Measurements from ENCODE around the gene ENOSF1. TPM values are rescaled to one million over a fixed set of nuclear protein-coding genes. Genes with fewer than 3 reads are reported as not detected.
A peak's percentile ranks its signal among the peaks of the same experiment; 100 is the strongest.

Gene ENOSF1
- total and polyA plus RNA-seq, 10 of the 15 experiments (the other 5 are each of a cell fraction or from before 2014, with no cell fraction given): 12.5 to 43.3 (median 29.5) TPM

GRCh38 chr18:650428-650858 lies 62.0 kb downstream of the ENOSF1 start (continued):
- TF ChIP-seq, protein P1, sequence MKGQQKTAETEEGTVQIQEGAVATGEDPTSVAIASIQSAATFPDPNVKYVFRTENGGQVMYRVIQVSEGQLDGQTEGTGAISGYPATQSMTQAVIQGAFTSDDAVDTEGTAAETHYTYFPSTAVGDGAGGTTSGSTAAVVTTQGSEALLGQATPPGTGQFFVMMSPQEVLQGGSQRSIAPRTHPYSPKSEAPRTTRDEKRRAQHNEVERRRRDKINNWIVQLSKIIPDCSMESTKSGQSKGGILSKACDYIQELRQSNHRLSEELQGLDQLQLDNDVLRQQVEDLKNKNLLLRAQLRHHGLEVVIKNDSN (IDR thresholded peaks at IDR 0.05; ENCODE audit: borderline replicate concordance, extremely low read length, insufficient read depth, low read depth, low read length): no peak
- TF ChIP-seq, protein P2, sequence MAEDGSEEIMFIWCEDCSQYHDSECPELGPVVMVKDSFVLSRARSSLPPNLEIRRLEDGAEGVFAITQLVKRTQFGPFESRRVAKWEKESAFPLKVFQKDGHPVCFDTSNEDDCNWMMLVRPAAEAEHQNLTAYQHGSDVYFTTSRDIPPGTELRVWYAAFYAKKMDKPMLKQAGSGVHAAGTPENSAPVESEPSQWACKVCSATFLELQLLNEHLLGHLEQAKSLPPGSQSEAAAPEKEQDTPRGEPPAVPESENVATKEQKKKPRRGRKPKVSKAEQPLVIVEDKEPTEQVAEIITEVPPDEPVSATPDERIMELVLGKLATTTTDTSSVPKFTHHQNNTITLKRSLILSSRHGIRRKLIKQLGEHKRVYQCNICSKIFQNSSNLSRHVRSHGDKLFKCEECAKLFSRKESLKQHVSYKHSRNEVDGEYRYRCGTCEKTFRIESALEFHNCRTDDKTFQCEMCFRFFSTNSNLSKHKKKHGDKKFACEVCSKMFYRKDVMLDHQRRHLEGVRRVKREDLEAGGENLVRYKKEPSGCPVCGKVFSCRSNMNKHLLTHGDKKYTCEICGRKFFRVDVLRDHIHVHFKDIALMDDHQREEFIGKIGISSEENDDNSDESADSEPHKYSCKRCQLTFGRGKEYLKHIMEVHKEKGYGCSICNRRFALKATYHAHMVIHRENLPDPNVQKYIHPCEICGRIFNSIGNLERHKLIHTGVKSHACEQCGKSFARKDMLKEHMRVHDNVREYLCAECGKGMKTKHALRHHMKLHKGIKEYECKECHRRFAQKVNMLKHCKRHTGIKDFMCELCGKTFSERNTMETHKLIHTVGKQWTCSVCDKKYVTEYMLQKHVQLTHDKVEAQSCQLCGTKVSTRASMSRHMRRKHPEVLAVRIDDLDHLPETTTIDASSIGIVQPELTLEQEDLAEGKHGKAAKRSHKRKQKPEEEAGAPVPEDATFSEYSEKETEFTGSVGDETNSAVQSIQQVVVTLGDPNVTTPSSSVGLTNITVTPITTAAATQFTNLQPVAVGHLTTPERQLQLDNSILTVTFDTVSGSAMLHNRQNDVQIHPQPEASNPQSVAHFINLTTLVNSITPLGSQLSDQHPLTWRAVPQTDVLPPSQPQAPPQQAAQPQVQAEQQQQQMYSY (CRISPR knock-in tag; IDR thresholded peaks at IDR 0.05): no peak
- TF ChIP-seq MTA2 (IDR thresholded peaks at IDR 0.05; ENCODE audit: low read depth) (peak; percentile 77), ATF7 (IDR thresholded peaks at IDR 0.05; ENCODE audit: low read depth) (peak; percentile 48), SRF (IDR thresholded peaks at IDR 0.05; ENCODE audit: low read depth in 2 of 2, low read length in 2 of 2) (0 out of 4 replicates have a peak, but pooled peaks of 1 of the 2 experiments have one; percentile 34), TCF12 (IDR thresholded peaks at IDR 0.05; ENCODE audit: low read depth, low read length) (no peak), POLR2AphosphoS2 (IDR thresholded peaks at IDR 0.05; ENCODE audit: low read depth, low read length) (no peak), FOXK2 (IDR thresholded peaks at IDR 0.05) (no peak), SMARCA5 (IDR thresholded peaks at IDR 0.05) (no peak), E4F1 (IDR thresholded peaks at IDR 0.05; ENCODE audit: borderline replicate concordance, partially characterized antibody) (no peak), PAX5 (IDR thresholded peaks at IDR 0.05; ENCODE audit: borderline replicate concordance, low read depth, low read length) (peak; percentile 86), ZSCAN29 (IDR thresholded peaks at IDR 0.05) (no peak), TARDBP (IDR thresholded peaks at IDR 0.05; ENCODE audit: borderline replicate concordance) (no peak), ZNF687 (IDR thresholded peaks at IDR 0.05) (no peak), TBL1XR1 (IDR thresholded peaks at IDR 0.05; ENCODE audit: low read depth, low read length) (no peak)
- TF ChIP-seq, protein P3, sequence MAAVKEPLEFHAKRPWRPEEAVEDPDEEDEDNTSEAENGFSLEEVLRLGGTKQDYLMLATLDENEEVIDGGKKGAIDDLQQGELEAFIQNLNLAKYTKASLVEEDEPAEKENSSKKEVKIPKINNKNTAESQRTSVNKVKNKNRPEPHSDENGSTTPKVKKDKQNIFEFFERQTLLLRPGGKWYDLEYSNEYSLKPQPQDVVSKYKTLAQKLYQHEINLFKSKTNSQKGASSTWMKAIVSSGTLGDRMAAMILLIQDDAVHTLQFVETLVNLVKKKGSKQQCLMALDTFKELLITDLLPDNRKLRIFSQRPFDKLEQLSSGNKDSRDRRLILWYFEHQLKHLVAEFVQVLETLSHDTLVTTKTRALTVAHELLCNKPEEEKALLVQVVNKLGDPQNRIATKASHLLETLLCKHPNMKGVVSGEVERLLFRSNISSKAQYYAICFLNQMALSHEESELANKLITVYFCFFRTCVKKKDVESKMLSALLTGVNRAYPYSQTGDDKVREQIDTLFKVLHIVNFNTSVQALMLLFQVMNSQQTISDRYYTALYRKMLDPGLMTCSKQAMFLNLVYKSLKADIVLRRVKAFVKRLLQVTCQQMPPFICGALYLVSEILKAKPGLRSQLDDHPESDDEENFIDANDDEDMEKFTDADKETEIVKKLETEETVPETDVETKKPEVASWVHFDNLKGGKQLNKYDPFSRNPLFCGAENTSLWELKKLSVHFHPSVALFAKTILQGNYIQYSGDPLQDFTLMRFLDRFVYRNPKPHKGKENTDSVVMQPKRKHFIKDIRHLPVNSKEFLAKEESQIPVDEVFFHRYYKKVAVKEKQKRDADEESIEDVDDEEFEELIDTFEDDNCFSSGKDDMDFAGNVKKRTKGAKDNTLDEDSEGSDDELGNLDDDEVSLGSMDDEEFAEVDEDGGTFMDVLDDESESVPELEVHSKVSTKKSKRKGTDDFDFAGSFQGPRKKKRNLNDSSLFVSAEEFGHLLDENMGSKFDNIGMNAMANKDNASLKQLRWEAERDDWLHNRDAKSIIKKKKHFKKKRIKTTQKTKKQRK (IDR thresholded peaks at IDR 0.05; ENCODE audit: low read depth, low read length): no peak

All from GM12878 (cell line).